ENCODE data around the gene DUOX1. TPM values are rescaled to one million over a fixed set of nuclear protein-coding genes. Genes with fewer than 3 reads are reported as not detected.

Gene DUOX1
- total and polyA plus RNA-seq, 2 of the 13 experiments (the other 11 are each of a cell fraction or from before 2014, with no cell fraction given), result 0.03 TPM; not detected in 1

DNA sequence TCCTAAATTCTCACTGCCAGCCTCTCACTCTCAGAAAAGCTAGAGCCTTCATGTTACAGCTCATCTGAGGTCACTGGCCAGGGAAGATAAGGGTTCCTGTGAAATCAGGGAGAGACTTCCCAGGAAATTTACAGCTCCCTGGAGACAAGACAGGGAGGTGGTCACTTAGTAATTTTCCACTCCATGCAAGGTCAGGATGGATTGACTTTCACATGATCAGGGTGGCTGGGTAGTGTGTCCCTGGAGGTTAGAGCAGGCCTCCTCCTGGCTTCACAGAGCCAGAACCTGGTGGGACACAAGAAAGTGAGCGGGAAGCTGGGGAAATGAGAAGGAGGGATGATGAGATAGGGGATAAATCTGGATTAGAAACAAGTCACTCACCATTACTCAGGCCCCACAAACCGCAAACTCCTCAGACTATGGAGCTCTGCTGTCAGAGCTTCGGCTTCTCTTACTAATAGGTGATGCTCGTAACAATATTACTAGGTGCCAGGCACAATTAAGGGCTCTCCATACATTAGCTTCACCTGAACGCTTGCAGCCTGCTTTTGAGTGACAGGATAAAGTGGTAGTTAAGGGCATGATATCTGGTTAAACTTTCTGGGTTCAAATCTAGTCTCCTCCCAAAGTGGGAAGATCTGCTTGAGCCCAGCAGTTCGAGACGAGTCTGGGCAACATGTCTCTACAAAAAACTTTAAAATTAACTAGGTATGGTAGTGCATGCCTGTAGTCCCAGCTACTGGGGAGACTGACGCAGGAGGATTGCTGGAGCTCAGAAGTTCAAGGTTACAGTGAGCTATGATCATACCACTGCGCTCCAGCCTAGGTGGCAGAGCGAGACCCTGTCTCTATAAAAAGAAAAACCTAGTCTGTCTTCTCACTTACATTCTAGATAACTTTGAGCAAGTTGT, 40.7 kb upstream of the DUOX1 start:
- POLR2A ChIA-PET, result no interaction called here
- DNase-seq (ENCODE audit: low spot score), result peak; percentile 36

More for the DNA sequence above, 40.7 kb upstream of the DUOX1 start:
- H3K36me3 ChIP-seq (replicated peaks in 1 of 2; ENCODE audit: control insufficient read depth in 1 of 2, insufficient read depth in 2 of 2, low read length in 2 of 2), result no peaks in the 10 kb centered on the region
- H3K4me2 ChIP-seq (ENCODE audit: low read depth, low read length), result peak overlapping the region; percentile 41
- peak; percentile 61 for ATAC-seq
- CTCF ChIA-PET (ENCODE audit: low intra/inter-chr PET ratio, low total read pairs), result no interaction called here
- BruUV-seq (replicated peaks), result no TSS peak
- H3K79me2 ChIP-seq (ENCODE audit: insufficient read depth, low read length), result no peaks in the 10 kb centered on the region
- in situ Hi-C loops (cut with HindIII; ENCODE audit: extremely low pct_ligation_motif_present, low pct_unique_long_range_greater_than_20kb) (no loop called here), intact Hi-C loops (cut with micrococcal nuclease; ENCODE audit: unreplicated experiment) (no loop called here)
- H3K4me1 ChIP-seq (ENCODE audit: insufficient read depth, low read length), result peaks cover 48% of the 10 kb centered on the region
- FAIRE-seq, result peak; percentile 56
- H3K9ac ChIP-seq (ENCODE audit: insufficient read depth, low read depth, low read length), result no peak overlapping the region
- no peaks in the 10 kb centered on the region for H3K9me3 ChIP-seq (ENCODE audit: low read length)
- H2AFZ ChIP-seq (ENCODE audit: low read length), result no peak overlapping the region
- H3K4me3 ChIP-seq (replicated peaks in 1 of 3; ENCODE audit: insufficient read depth in 1 of 3, low read depth in 2 of 3, low read length in 3 of 3), result peak overlapping the region in 1 of 3 experiments; percentile 6; a peak in 1 of 6 replicates
- 38% methylated on average over 9 of the region's 10 CpGs for WGBS (ENCODE audit: low lambda C conversion rate)
- H3K27me3 ChIP-seq (ENCODE audit: control insufficient read depth in 1 of 2, insufficient read depth in 2 of 2, low read length in 2 of 2), result peaks cover 0 to 11% of the 10 kb centered on the region in 2 experiments; a peak in 4 of 5 replicates
- H3K27ac ChIP-seq (ENCODE audit: extremely low read length, insufficient read depth, low read length), result no peak overlapping the region
- no peaks in the 10 kb centered on the region for H4K20me1 ChIP-seq (ENCODE audit: insufficient read depth, low read length)
- TF ChIP-seq NCOA2 (CRISPR knock-in tag; IDR thresholded peaks at IDR 0.05) (0 out of 2 replicates have a peak, but pooled peaks have one; percentile 15), EP300 (IDR thresholded peaks at IDR 0.05; ENCODE audit: low read depth in 2 of 2, low read length in 2 of 2) (peak in 1 of 2 experiments; percentile 56; a peak in 1 of 4 replicates), EP300 (CRISPR knock-in tag; IDR thresholded peaks at IDR 0.05; ENCODE audit: borderline replicate concordance) (no peak), BCL6 (CRISPR knock-in tag; IDR thresholded peaks at IDR 0.05) (0 out of 2 replicates have a peak, but pooled peaks have one; percentile 14), ZFP82 (CRISPR knock-in tag; IDR thresholded peaks at IDR 0.05; ENCODE audit: borderline replicate concordance) (no peak), ZNF101 (CRISPR knock-in tag; IDR thresholded peaks at IDR 0.05; ENCODE audit: borderline replicate concordance, low read depth) (no peak), HNF4A (CRISPR knock-in tag; IDR thresholded peaks at IDR 0.05) (peak; percentile 51; the same call in 1 of the 2 replicates)
- TF ChIP-seq, protein P1, sequence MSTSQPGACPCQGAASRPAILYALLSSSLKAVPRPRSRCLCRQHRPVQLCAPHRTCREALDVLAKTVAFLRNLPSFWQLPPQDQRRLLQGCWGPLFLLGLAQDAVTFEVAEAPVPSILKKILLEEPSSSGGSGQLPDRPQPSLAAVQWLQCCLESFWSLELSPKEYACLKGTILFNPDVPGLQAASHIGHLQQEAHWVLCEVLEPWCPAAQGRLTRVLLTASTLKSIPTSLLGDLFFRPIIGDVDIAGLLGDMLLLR (CRISPR knock-in tag; IDR thresholded peaks at IDR 0.05), result no peak
- TF ChIP-seq, protein P2, sequence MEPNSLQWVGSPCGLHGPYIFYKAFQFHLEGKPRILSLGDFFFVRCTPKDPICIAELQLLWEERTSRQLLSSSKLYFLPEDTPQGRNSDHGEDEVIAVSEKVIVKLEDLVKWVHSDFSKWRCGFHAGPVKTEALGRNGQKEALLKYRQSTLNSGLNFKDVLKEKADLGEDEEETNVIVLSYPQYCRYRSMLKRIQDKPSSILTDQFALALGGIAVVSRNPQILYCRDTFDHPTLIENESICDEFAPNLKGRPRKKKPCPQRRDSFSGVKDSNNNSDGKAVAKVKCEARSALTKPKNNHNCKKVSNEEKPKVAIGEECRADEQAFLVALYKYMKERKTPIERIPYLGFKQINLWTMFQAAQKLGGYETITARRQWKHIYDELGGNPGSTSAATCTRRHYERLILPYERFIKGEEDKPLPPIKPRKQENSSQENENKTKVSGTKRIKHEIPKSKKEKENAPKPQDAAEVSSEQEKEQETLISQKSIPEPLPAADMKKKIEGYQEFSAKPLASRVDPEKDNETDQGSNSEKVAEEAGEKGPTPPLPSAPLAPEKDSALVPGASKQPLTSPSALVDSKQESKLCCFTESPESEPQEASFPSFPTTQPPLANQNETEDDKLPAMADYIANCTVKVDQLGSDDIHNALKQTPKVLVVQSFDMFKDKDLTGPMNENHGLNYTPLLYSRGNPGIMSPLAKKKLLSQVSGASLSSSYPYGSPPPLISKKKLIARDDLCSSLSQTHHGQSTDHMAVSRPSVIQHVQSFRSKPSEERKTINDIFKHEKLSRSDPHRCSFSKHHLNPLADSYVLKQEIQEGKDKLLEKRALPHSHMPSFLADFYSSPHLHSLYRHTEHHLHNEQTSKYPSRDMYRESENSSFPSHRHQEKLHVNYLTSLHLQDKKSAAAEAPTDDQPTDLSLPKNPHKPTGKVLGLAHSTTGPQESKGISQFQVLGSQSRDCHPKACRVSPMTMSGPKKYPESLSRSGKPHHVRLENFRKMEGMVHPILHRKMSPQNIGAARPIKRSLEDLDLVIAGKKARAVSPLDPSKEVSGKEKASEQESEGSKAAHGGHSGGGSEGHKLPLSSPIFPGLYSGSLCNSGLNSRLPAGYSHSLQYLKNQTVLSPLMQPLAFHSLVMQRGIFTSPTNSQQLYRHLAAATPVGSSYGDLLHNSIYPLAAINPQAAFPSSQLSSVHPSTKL (CRISPR knock-in tag; IDR thresholded peaks at IDR 0.05), result 0 out of 2 replicates have a peak, but pooled peaks have one; percentile 44
